Bronchial epithelial cell (primary cell): Measurements from ENCODE around the gene PDLIM1. TPM values are rescaled to one million over a fixed set of nuclear protein-coding genes. Genes with fewer than 3 reads are reported as not detected.

Experiments
- DNase-seq: peaks from one replicate; pipeline ENCODE4 v3.0.0-alpha.2; 2010; ENCODE audit warnings: low read depth
- FAIRE-seq: peaks from 2 replicates; lab custom pipeline; 2011; peaks lifted over from hg19 to GRCh38; lab: Jason Lieb, UNC
- H3K27me3 ChIP-seq: 2 replicates; pipeline ENCODE4 v1.5.1; 2011; ENCODE audit warnings: low read length; ENCODE audit not compliant: control insufficient read depth, insufficient read depth
- H3K36me3 ChIP-seq: 2 replicates; pipeline ENCODE4 v1.5.1; 2011; ENCODE audit warnings: low read length; ENCODE audit not compliant: control insufficient read depth, insufficient read depth
- H3K4me3 ChIP-seq: 2 replicates; pipeline ENCODE4 v1.5.1; 2011; ENCODE audit warnings: mild to moderate bottlenecking, low read depth, low read length, control low read depth
- total RNA-seq: library from RNA; depleted of rRNA; stranded (reverse); fragments of >200 nt; gene quantifications from 2 replicates; pipeline ENCODE4 v1.2.1, GENCODE V29; 2014
- TF ChIP-seq, protein P1 (sequence below): IDR thresholded peaks from 2 replicates; pipeline ENCODE4 v1.5.1; 2011; ENCODE audit warnings: mild to moderate bottlenecking, moderate library complexity, low read length, control low read depth, inconsistent platforms; ENCODE audit not compliant: insufficient read depth, severe bottlenecking

PDLIM1 gene
- total RNA-seq, 1 donor from 2014 or later = 19.2 TPM

DNA sequence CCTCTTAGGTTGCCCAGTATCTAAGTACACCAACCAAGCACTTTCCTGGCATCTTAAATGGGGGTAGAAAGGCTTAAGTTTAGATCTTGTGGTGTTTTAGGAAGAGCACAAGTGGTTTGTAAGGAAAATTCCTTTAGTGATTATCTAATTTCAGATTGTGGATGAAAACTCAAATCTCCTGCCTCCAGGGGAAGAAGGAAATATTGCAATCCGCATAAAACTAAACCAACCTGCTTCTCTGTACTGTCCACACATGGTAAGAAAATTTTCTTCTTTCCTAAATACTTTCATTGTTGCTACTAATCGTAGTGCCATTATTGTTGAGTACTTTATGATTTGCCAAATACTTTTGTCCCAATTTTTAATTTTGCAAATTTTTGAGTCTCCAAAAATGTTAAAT lies 65.7 kb downstream of the PDLIM1 start:
- no peak for FAIRE-seq
- no peak for DNase-seq
- TF ChIP-seq, protein P1, sequence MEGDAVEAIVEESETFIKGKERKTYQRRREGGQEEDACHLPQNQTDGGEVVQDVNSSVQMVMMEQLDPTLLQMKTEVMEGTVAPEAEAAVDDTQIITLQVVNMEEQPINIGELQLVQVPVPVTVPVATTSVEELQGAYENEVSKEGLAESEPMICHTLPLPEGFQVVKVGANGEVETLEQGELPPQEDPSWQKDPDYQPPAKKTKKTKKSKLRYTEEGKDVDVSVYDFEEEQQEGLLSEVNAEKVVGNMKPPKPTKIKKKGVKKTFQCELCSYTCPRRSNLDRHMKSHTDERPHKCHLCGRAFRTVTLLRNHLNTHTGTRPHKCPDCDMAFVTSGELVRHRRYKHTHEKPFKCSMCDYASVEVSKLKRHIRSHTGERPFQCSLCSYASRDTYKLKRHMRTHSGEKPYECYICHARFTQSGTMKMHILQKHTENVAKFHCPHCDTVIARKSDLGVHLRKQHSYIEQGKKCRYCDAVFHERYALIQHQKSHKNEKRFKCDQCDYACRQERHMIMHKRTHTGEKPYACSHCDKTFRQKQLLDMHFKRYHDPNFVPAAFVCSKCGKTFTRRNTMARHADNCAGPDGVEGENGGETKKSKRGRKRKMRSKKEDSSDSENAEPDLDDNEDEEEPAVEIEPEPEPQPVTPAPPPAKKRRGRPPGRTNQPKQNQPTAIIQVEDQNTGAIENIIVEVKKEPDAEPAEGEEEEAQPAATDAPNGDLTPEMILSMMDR = no peak

DNA sequence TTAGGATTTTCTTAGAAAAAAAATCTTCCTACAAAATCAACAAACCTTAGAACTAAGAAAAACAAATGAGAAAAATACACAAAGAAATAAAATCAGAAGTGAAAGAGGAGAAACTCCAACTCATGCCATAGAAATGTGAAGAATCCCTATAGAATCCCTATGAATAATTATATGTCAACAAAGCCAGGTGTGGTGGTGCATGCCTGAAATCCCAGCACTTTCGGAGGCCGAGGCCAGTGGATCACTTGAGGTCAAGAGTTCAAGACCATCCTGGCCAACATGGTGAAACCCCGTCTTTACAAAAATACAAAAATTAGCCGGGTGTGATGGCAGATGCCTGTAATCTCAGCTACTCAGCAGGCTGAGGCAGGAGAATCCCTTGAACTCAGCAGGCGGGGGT lies 69.7 kb downstream of the PDLIM1 start:
- H3K27me3 ChIP-seq = no peaks in the 10 kb centered on the region
- peak; percentile 75 for DNase-seq
- TF ChIP-seq, protein P1 = no peak
- no peaks in the 10 kb centered on the region for H3K36me3 ChIP-seq
- FAIRE-seq = no peak
- no peak overlapping the region for H3K4me3 ChIP-seq

More for the DNA sequence above, 65.7 kb downstream of the PDLIM1 start:
- no peaks in the 10 kb centered on the region for H3K36me3 ChIP-seq
- no peak overlapping the region for H3K4me3 ChIP-seq
- H3K27me3 ChIP-seq = no peaks in the 10 kb centered on the region

DNA sequence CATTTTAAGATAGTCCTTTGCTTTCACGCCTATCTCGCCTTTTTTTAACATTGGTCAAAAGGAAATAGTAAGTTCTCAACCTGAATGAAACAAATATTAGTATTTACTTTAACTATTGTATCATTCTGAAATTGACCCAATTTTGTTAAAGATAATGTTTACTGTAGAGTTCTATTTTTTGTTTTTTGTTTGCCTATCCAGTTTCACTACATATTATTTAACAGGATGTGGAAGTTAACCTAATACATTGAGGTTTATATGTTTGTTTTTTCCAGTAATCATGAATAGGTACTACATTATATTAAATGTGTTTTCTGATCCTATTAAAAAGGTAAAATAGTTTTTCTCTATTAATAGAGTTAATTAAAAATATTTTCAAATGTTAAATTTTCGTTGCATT lies 70.3 kb downstream of the PDLIM1 start:
- Histone ChIP-seq H3K4me3 (no peak overlapping the region), H3K27me3 (no peaks in the 10 kb centered on the region), H3K36me3 (no peaks in the 10 kb centered on the region)
- FAIRE-seq (no peak), DNase-seq (no peak)
- TF ChIP-seq, protein P1 = no peak

DNA sequence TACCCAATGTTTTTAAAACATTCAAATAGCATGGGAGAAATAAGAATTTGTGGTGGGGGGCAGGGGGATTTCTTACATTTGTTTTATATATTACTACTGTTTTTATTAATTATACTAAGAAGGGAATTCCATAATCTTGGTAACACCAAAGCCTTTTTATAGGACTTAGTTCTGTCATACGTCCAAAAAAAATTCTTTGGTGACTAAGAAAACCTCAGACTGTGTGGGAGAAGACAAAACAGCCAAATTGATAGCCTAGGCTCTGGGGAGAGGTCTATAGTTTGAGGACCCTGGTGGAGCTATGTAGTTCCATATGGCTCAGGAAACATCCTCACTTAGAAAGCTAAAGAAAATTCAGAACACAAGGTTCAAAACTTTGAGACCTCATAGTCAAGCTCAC lies 73.3 kb downstream of the PDLIM1 start:
- DNase-seq = peak; percentile 45
- no peak for FAIRE-seq

DNA sequence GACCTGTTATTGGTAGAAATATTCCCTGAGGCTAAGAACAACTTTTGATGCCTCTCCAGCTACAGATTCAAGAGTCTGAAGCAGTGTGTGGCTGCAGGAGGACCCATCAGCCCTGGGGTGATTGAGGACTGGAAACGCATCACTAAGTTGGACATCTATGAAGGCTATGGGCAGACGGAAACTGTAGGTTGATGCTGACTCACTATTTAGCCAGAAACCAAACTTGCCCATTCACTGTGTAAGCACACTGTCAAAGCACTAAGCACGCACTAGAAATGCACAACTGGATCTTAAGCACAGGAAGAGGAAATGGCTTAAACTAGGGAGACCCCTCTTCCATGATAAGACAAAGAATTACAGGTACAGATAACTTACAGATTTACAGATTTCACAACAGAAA lies 76.0 kb downstream of the PDLIM1 start:
- DNase-seq (peak; percentile 93), FAIRE-seq (peak; percentile 80)
- H3K36me3 ChIP-seq = no peaks in the 10 kb centered on the region

More for the DNA sequence above, 73.3 kb downstream of the PDLIM1 start:
- Histone ChIP-seq H3K27me3 (no peaks in the 10 kb centered on the region), H3K4me3 (no peak overlapping the region), H3K36me3 (no peaks in the 10 kb centered on the region)
- TF ChIP-seq, protein P1 = no peak

More for the DNA sequence above, 76.0 kb downstream of the PDLIM1 start:
- Histone ChIP-seq H3K27me3 (no peaks in the 10 kb centered on the region), H3K4me3 (no peak overlapping the region)
- TF ChIP-seq, protein P1 = no peak
